ENCODE results near the gene PPP1R12A. TPM values are rescaled to one million over a fixed set of nuclear protein-coding genes. Genes with fewer than 3 reads are reported as not detected.

The PPP1R12A gene
- total and polyA plus RNA-seq, 9 donors, result 28.9 to 104 (median 75.3) TPM

GRCh38 chr12:79766705-79767464 is 168.0 kb downstream of the PPP1R12A start:
- no peak for DNase-seq
- Histone ChIP-seq H3K27me3 (no peaks in the 10 kb centered on the region), H3K9me3 (no peaks in the 10 kb centered on the region), H3K4me1 (ENCODE audit: insufficient read depth) (peaks cover 2% of the 10 kb centered on the region), H3K27ac (no peak overlapping the region), H3K4me3 (no peak overlapping the region), H3K36me3 (no peaks in the 10 kb centered on the region)
- intact Hi-C loops (cut with DNase I), result no loop called here
- 88 to 98% (median 94%) methylated on average over 3 of the region's 3 CpGs for WGBS, 3 donors
- no peak for TF ChIP-seq CTCF (IDR thresholded peaks at IDR 0.05)
- TF ChIP-seq POLR2A (IDR thresholded peaks at IDR 0.05), result no peak
- no peak for TF ChIP-seq EP300 (IDR thresholded peaks at IDR 0.05)

GRCh38 chr12:79765157-79765556 is 169.7 kb downstream of the PPP1R12A start:
- 43 to 71% (median 51%) methylated on average over 1 of the region's 1 CpG for WGBS, 3 donors
- no peak for TF ChIP-seq POLR2A (IDR thresholded peaks at IDR 0.05)
- no peak for TF ChIP-seq EP300 (IDR thresholded peaks at IDR 0.05)
- no peak for TF ChIP-seq CTCF (IDR thresholded peaks at IDR 0.05)
- Histone ChIP-seq H3K9me3 (no peaks in the 10 kb centered on the region), H3K36me3 (no peaks in the 10 kb centered on the region), H3K27me3 (no peaks in the 10 kb centered on the region), H3K4me1 (ENCODE audit: insufficient read depth) (peaks cover 2% of the 10 kb centered on the region), H3K27ac (no peak overlapping the region), H3K4me3 (no peak overlapping the region)
- no peak for DNase-seq
- intact Hi-C loops (cut with DNase I), result no loop called here

GRCh38 chr12:79764641-79765040 is 170.3 kb downstream of the PPP1R12A start:
- Histone ChIP-seq H3K4me3 (no peak overlapping the region), H3K27ac (no peak overlapping the region), H3K36me3 (no peaks in the 10 kb centered on the region), H3K9me3 (no peaks in the 10 kb centered on the region), H3K27me3 (no peaks in the 10 kb centered on the region), H3K4me1 (ENCODE audit: insufficient read depth) (peaks cover 2% of the 10 kb centered on the region)
- 89 to 91% (median 90%) methylated on average over 3 of the region's 3 CpGs for WGBS, 3 donors
- TF ChIP-seq POLR2A (IDR thresholded peaks at IDR 0.05) (no peak), CTCF (IDR thresholded peaks at IDR 0.05) (no peak), EP300 (IDR thresholded peaks at IDR 0.05) (no peak)
- intact Hi-C loops (cut with DNase I), result no loop called here
- DNase-seq, result no peak

- H3K9me3 ChIP-seq, result no peaks in the 10 kb centered on the region
- WGBS, 3 donors, result 51 to 65% (median 61%) methylated on average over 5 of the region's 5 CpGs
- H3K27ac ChIP-seq, result no peak overlapping the region
- peaks cover 1% of the 10 kb centered on the region for H3K4me1 ChIP-seq (ENCODE audit: insufficient read depth)
- H3K27me3 ChIP-seq, result no peaks in the 10 kb centered on the region
- no peak overlapping the region for H3K4me3 ChIP-seq
- no peaks in the 10 kb centered on the region for H3K36me3 ChIP-seq
- no peak for TF ChIP-seq POLR2A (IDR thresholded peaks at IDR 0.05)
- no peak for TF ChIP-seq EP300 (IDR thresholded peaks at IDR 0.05)
- TF ChIP-seq CTCF (IDR thresholded peaks at IDR 0.05), result no peak
- DNase-seq, result no peak
- intact Hi-C loops (cut with DNase I), result no loop called here
Observed at GRCh38 chr12:79763766-79764452, 171.0 kb downstream of the PPP1R12A start.
